Mesodermal cell (in vitro differentiated cells): ENCODE results near the gene GDF11.

Experiments
- H3K27ac ChIP-seq: 2 replicates; pipeline ENCODE4 v1.7.0; 2013; ENCODE audit warnings: mild to moderate bottlenecking, low read depth, low read length, moderate library complexity; ENCODE audit not compliant: severe bottlenecking
- H3K36me3 ChIP-seq: 2 replicates; pipeline ENCODE4 v1.7.1; 2013; ENCODE audit warnings: mild to moderate bottlenecking, low read length, moderate library complexity; ENCODE audit not compliant: control insufficient read depth, insufficient read depth
- H3K4me1 ChIP-seq: one replicate; pipeline ENCODE4 v1.7.1; 2013; ENCODE audit warnings: mild to moderate bottlenecking, low read length; ENCODE audit not compliant: insufficient read depth, control insufficient read depth, poor library complexity, severe bottlenecking
- H3K4me3 ChIP-seq: 2 replicates; pipeline ENCODE4 v1.7.0; 2013; ENCODE audit warnings: low read length, control low read depth, mild to moderate bottlenecking; ENCODE audit not compliant: insufficient read depth, poor library complexity, severe bottlenecking; ENCODE audit errors: extremely low read depth
- H3K9me3 ChIP-seq: 2 replicates; pipeline ENCODE4 v1.7.1; 2013; ENCODE audit warnings: mild to moderate bottlenecking, low read length, moderate library complexity; ENCODE audit not compliant: control insufficient read depth
- WGBS, 2 experiments: methylation state at CpG; one replicate each; pipeline ENCODE4 v1.1.5; 2013; ENCODE audit warnings: missing lambda C conversion rate in 2 of 2; ENCODE audit not compliant: insufficient coverage in 2 of 2; 5-methylcytosine and 5-hydroxymethylcytosine counted together

Gene GDF11

GRCh38 chr12:55725556-55725955, 17.4 kb upstream of the GDF11 start:
- Histone ChIP-seq H3K4me3 (no peak overlapping the region), H3K27ac (no peak overlapping the region), H3K9me3 (no peaks in the 10 kb centered on the region), H3K36me3 (peaks cover 56% of the 10 kb centered on the region), H3K4me1 (peaks cover 13% of the 10 kb centered on the region)
- WGBS, 2 experiments, result 68% methylated on average over 2 of the region's 3 CpGs; no CpG with 5 or more reads in 1 of the 2 experiments

DNA sequence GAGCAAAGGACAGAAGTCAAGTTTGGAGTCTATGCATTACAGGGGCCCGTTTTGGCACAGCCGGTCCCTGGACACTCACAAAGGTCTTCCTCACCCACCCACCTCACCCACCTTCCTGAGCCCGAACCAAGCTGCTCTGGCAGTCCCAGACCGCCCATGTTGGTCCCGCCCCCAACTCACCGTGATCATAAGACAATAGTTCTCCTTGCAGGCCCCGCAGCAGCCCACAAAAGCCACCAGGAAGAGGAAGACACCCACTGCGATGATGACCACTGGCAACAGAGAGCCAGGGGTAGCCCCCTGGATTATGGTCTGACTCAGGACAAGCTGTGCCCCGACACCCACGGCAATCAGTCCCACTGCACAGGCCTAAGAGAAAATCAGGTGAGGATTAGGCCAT, 16.0 kb upstream of the GDF11 start:
- peak overlapping the region; percentile 88 for H3K4me3 ChIP-seq
- WGBS, 2 experiments, result 80% methylated on average over 7 to 8 of the region's 10 CpGs
- peaks cover 57% of the 10 kb centered on the region for H3K36me3 ChIP-seq
- no peak overlapping the region for H3K27ac ChIP-seq
- peaks cover 16% of the 10 kb centered on the region for H3K4me1 ChIP-seq
- no peaks in the 10 kb centered on the region for H3K9me3 ChIP-seq

DNA sequence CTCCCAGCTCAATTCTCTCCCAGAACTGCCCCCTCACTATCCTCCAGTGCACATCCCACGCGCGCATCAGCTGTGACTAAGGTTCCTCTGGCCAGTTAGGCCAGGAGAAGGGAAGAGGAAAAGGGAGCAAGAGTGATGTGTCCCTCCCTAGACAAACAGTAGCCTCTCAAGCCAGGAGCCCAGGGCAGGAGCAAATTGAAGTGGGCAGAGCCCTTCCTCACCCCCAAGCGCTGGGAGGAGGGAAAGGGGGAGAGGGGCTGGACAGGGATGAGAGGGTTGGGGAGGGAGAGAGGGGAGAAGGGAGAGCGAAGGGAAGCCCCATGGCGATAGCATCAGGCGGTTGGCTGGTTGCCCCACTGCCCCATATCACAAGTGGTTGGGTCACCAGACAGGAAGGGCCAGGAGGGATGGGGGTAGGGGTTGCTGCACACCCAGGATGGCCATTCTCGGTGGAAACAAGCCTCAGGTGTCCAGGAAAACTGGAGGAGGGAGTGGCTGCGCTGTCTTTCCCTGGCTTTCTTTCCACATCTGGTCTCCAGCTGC, 15.2 kb upstream of the GDF11 start:
- Histone ChIP-seq H3K36me3 (peaks cover 53% of the 10 kb centered on the region), H3K27ac (peak overlapping the region; percentile 96), H3K4me3 (peak overlapping the region; percentile 88), H3K4me1 (peaks cover 16% of the 10 kb centered on the region), H3K9me3 (no peaks in the 10 kb centered on the region)
- WGBS, 2 experiments, result 0 to 9% methylated on average over 3 to 4 of the region's 9 CpGs

GRCh38 chr12:55728186-55728938, 14.6 kb upstream of the GDF11 start:
- H3K9me3 ChIP-seq, result no peaks in the 10 kb centered on the region
- H3K36me3 ChIP-seq, result peaks cover 47% of the 10 kb centered on the region
- peak overlapping the region; percentile 88 for H3K4me3 ChIP-seq
- peaks cover 16% of the 10 kb centered on the region for H3K4me1 ChIP-seq
- peak overlapping the region; percentile 96 for H3K27ac ChIP-seq
- WGBS, 2 experiments, result 0% methylated on average over 27 to 41 of the region's 61 CpGs

DNA sequence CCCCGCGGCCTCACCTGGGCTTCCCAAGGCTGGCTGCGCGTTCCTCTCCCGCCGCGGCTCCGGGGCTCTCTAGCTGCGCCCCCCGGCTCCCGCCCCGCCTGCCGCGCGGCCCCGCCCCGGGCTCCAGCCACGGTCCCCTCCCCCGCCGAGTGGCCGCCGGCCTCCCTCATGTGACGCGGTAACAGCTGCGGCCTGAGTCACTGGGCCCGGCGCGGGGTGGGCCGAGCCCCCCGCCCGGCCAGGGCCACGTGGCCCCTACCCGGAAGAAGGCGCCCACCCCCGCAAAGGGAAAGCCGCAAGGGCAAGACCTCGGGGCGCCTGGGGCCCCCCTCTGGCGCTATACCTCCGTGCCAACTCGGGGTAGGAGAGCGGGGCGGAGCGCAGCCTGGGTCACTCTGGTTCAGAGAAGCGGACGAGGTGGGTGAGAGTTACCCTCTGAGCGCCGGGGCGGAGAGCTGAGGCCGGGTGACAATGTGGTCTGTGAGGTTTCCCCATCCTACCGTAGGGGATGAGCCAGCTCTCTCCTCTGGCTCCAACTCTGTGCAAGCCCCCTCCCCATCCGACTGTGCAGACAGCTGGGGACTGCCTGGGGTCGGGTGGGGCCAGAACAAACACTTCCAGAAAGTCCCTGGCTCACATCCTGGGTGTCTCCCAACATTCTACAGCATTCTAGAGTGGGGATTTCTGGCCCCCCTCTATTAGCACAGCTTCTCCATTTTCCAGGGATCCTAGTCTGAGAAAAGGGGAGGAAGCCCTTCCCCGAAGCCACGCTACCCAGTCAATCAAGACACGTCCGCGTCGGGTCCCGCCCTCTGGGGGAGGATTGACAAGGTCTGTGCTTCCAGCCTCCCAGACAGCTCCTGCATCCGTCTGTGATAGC, 13.7 kb upstream of the GDF11 start, which contains the start of gene CD63:
Gene CD63, minus strand, starts transcription at position 71 of the 880 bp plus-strand sequence. CDS start 668 bp downstream, outside the sequence.
- H3K27ac ChIP-seq, result peak within 1 kb of the TSS; percentile 96
- H3K36me3 ChIP-seq, result peaks cover 39% of the 10 kb centered on the region
- peak within 1 kb of the TSS; percentile 88 for H3K4me3 ChIP-seq
- H3K9me3 ChIP-seq, result no peaks in the 10 kb centered on the region
- H3K4me1 ChIP-seq, result peaks cover 16% of the 10 kb centered on the region
- WGBS, 2 experiments, result 0% methylated on average over 36 to 45 of the region's 61 CpGs

DNA sequence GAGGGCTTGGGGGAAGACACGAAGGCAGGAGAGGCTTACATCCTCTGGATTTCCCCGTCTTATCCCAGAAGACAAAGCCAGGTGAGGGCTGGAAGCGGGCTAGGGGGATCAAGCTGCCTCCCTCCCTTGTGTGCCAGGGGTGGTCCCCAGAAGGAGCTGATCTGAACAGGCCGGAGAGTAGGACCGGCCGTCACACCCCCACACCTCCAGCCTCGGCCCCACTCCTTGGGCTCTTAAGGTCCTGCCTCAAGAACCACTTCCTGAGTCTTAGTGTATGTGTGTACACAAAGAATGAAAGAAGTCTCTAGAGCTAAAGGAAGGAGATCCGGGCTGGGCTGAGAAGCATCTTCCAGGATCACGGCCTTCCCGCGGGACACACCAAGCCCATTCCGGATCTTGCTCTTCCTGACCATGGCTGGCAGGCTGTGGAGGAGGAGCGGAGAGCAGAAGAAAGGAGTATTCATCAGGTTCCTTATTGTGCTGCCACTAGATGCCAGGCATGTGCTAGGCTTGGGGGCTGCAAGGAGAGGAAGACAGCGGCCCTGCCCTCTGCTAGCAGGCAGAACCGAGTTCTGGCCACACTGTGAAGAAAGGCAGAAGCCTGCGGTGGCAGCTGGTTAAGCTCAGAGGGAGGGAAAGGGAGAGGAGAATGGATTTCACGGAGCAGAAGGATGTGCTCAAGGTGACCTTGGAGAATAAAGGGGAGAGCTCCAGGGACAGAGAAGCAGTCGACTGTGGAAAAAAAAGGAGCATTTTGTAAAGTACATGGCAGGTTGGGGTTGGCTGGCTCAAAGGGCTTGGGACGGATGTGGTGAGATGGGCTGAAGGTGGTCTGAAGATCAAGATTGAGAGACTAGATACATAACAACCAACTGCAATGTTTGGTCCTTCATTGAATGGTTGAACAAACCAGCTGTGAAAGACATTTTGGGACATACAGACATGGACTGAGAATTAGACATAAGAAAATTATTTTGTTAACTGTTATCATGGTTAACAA, 12.8 kb upstream of the GDF11 start:
- WGBS, 2 experiments, result 11 to 13% methylated on average over 13 to 14 of the region's 19 CpGs
- peak overlapping the region; percentile 96 for H3K27ac ChIP-seq
- H3K36me3 ChIP-seq, result peaks cover 30% of the 10 kb centered on the region

GRCh38 chr12:55732288-55732687, 10.6 kb upstream of the GDF11 start:
- peaks cover 10% of the 10 kb centered on the region for H3K4me1 ChIP-seq
- H3K9me3 ChIP-seq, result no peaks in the 10 kb centered on the region
- H3K27ac ChIP-seq, result no peak overlapping the region
- WGBS, 2 experiments, result 79 to 86% methylated on average over 1 to 3 of the region's 4 CpGs
- peaks cover 8% of the 10 kb centered on the region for H3K36me3 ChIP-seq
- H3K4me3 ChIP-seq, result no peak overlapping the region

More for the DNA sequence above, 12.8 kb upstream of the GDF11 start:
- Histone ChIP-seq H3K9me3 (no peaks in the 10 kb centered on the region), H3K4me1 (peaks cover 16% of the 10 kb centered on the region), H3K4me3 (peak overlapping the region; percentile 88)

DNA sequence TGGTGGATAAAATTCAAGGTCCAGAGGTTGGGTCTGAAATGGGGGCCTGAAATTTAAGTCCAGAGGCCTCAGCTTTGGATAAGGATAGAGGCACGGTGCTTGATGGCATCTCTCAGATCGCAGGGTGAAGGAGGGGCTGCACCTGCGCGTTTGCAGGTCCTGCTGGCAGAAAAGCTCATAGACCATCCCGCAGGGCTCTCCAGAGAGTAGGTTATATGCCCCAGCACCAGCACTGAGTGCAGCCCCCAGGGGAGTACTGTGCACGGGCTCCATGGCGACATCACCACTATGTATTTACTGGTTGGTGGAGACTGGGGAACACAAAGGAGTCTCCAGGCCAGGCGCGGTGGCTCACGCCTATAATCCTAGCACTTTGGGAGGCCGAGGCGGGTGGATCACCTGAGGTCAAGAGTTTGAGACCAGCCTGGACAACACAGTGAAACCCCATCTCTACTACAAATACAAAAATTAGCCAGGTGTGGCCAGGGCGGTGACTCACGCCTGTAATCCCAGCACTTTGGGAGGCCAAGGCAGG, 9.8 kb upstream of the GDF11 start:
- no peaks in the 10 kb centered on the region for H3K9me3 ChIP-seq
- WGBS, 2 experiments, result 89 to 93% methylated on average over 9 to 12 of the region's 14 CpGs
- H3K4me1 ChIP-seq, result peaks cover 15% of the 10 kb centered on the region
- no peak overlapping the region for H3K27ac ChIP-seq
- H3K36me3 ChIP-seq, result peaks cover 2% of the 10 kb centered on the region
- no peak overlapping the region for H3K4me3 ChIP-seq

DNA sequence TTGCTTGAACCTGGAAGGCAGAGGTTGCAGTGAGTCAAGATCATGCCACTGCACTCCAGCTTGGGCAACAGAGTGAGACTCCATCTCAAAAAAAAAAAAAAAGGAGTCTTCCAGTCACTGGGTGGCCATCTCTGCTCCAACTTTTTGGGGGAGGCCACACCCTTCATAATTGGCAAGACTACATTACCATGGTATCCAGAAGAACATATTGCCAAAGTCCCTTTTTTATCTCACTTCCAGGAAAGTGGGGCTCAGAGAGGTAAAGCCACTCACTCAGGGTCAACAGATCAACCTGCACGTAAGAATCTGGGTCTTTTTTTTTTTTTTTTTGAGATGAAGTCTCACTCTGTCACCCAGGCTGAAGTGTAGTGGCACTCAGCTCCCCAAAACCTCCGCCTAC, 9.1 kb upstream of the GDF11 start:
- Histone ChIP-seq H3K4me1 (peaks cover 17% of the 10 kb centered on the region), H3K9me3 (no peaks in the 10 kb centered on the region), H3K27ac (no peak overlapping the region), H3K4me3 (no peak overlapping the region), H3K36me3 (peaks cover 2% of the 10 kb centered on the region)
- WGBS, 2 experiments, result 76 to 78% methylated on average over 1 to 2 of the region's 2 CpGs
